Body of pancreas (tissue), 4 donors: ENCODE results near the gene P3R3URF.

Source experiments
- POLR2A ChIP-seq, 3 donors: fragments of 450-650 bp; IDR thresholded peaks; one replicate each; pipeline ENCODE4 v1.6.1; 2016; ENCODE audit warnings: antibody characterized with exemption in 3 of 3, mild to moderate bottlenecking in 2 of 3
- TF ChIP-seq, protein P1 (sequence below), 7 experiments: fragments of 450-650 bp in 4 of 7; fragments of 200-600 bp in 3 of 7; sonication (generic) in 3 of 7; IDR thresholded peaks; one replicate each; pipeline ENCODE4 v1.5.1; 2016 to 2019; ENCODE audit warnings: antibody characterized with exemption in 7 of 7

DNA sequence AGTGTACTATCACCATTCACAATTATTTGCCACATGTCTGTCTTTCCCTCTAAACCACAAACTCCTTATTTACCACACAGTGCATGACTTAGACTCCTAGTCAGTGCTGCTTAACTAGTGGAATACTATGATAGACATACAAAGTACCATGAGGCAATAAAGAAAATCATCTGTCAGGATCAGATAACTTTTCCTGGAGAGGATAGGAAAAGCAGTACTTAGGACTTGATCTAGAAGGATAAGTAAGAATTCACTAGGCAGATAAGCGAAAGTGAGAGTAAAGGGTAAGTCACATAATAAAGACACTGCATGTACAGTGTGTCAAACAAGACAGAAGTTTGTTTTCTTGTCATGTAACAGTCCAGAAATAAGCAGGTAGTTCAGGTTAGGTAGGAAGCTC lies 22.6 kb downstream of the P3R3URF start:
- TF ChIP-seq, protein P1, sequence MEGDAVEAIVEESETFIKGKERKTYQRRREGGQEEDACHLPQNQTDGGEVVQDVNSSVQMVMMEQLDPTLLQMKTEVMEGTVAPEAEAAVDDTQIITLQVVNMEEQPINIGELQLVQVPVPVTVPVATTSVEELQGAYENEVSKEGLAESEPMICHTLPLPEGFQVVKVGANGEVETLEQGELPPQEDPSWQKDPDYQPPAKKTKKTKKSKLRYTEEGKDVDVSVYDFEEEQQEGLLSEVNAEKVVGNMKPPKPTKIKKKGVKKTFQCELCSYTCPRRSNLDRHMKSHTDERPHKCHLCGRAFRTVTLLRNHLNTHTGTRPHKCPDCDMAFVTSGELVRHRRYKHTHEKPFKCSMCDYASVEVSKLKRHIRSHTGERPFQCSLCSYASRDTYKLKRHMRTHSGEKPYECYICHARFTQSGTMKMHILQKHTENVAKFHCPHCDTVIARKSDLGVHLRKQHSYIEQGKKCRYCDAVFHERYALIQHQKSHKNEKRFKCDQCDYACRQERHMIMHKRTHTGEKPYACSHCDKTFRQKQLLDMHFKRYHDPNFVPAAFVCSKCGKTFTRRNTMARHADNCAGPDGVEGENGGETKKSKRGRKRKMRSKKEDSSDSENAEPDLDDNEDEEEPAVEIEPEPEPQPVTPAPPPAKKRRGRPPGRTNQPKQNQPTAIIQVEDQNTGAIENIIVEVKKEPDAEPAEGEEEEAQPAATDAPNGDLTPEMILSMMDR (IDR thresholded peaks at IDR 0.05) = no peak
- TF ChIP-seq POLR2A (IDR thresholded peaks at IDR 0.05) = no peak
